ENCODE measurements around the gene ABL1. TPM values are rescaled to one million over a fixed set of nuclear protein-coding genes. Genes with fewer than 3 reads are reported as not detected.

ABL1 gene
- total RNA-seq, 1 experiment from 2014 or later, result 83.6 TPM

GRCh38 chr9:130871395-130872062 is 36.5 kb downstream of the ABL1 start:
- Histone ChIP-seq H3K9ac (ENCODE audit: extremely low read depth, insufficient read length, low read length) (no peak overlapping the region), H3K56ac (ENCODE audit: insufficient read length, low read depth, low read length) (no peak overlapping the region)

More at GRCh38 chr9:130871395-130872062, 36.5 kb downstream of the ABL1 start:
- H2BK5ac ChIP-seq (ENCODE audit: insufficient read length, low read length), result no peak overlapping the region
- DNase-seq, result no peak
- H3K4me1 Mint-ChIP-seq, result no peaks in the 10 kb centered on the region
- H3K4me3 Mint-ChIP-seq, result no peak overlapping the region
- no peak overlapping the region for H3K27ac ChIP-seq (ENCODE audit: insufficient read length, low read depth, low read length)
- H2BK20ac ChIP-seq (ENCODE audit: low read depth, low read length, poor library complexity, severe bottlenecking), result no peak overlapping the region
- peak overlapping the region in 1 of 3 experiments; percentile 79; a peak in 2 of 7 replicates for H3K27ac Mint-ChIP-seq
- H3T11ph ChIP-seq (ENCODE audit: low read length), result no peak overlapping the region
- H3K18ac ChIP-seq (ENCODE audit: insufficient read length, low read depth, low read length), result no peak overlapping the region
- H3K79me1 ChIP-seq (ENCODE audit: insufficient read depth, low read depth, low read length, poor library complexity, severe bottlenecking), result no peaks in the 10 kb centered on the region
- no peak overlapping the region for H2BK12ac ChIP-seq (ENCODE audit: insufficient read length, low read depth, low read length)
- H3K23me2 ChIP-seq (ENCODE audit: insufficient read length, low read depth, low read length, poor library complexity, severe bottlenecking), result no peaks in the 10 kb centered on the region
- no peaks in the 10 kb centered on the region for H3K79me2 ChIP-seq (ENCODE audit: insufficient read depth, low read length)
- no peak overlapping the region for H2BK120ac ChIP-seq (ENCODE audit: low read depth, low read length, poor library complexity, severe bottlenecking)
- no peak overlapping the region for H2BK15ac ChIP-seq (ENCODE audit: low read depth, low read length)
- no peaks in the 10 kb centered on the region for H3K4me1 ChIP-seq (ENCODE audit: insufficient read depth, low read length)
- no peak overlapping the region for H3K23ac ChIP-seq (ENCODE audit: insufficient read length, low read depth, low read length)
- no peaks in the 10 kb centered on the region for H3K27me3 ChIP-seq (ENCODE audit: insufficient read depth, low read length)
- H2AFZ ChIP-seq (ENCODE audit: low read length), result no peak overlapping the region
- H3K14ac ChIP-seq (ENCODE audit: insufficient read depth, low read length), result no peak overlapping the region
- no peaks in the 10 kb centered on the region for H3K9me3 ChIP-seq (ENCODE audit: control insufficient read depth, low read depth, low read length)
- no peaks in the 10 kb centered on the region for H3K9me3 Mint-ChIP-seq
- no peak overlapping the region for H4K91ac ChIP-seq (ENCODE audit: insufficient read length, low read depth, low read length)
- H2AK5ac ChIP-seq (ENCODE audit: insufficient read length, low read length), result no peak overlapping the region
- no CpG with 5 or more reads among the region's 10 CpGs for WGBS (ENCODE audit: extremely low coverage, insufficient read length, low lambda C conversion rate)
- no peaks in the 10 kb centered on the region for H4K20me1 ChIP-seq (ENCODE audit: control insufficient read depth, insufficient read depth, insufficient read length)
- no peak overlapping the region for H3K4ac ChIP-seq (ENCODE audit: low read depth, low read length)
- peaks cover 46 to 74% (median 72%) of the 10 kb centered on the region in 3 experiments; a peak in 6 of 7 replicates for H3K36me3 Mint-ChIP-seq (ENCODE audit: insufficient read depth in 1 of 3, low read depth in 3 of 3)
- no peak overlapping the region for H4K8ac ChIP-seq (replicated peaks; ENCODE audit: insufficient read length, low read depth, low read length)
- no peak overlapping the region for H3K4me2 ChIP-seq (ENCODE audit: insufficient read depth, insufficient read length, low read length)
- no peak overlapping the region for H4K5ac ChIP-seq (ENCODE audit: insufficient read length, low read depth, low read length)
- TF ChIP-seq, protein P1, sequence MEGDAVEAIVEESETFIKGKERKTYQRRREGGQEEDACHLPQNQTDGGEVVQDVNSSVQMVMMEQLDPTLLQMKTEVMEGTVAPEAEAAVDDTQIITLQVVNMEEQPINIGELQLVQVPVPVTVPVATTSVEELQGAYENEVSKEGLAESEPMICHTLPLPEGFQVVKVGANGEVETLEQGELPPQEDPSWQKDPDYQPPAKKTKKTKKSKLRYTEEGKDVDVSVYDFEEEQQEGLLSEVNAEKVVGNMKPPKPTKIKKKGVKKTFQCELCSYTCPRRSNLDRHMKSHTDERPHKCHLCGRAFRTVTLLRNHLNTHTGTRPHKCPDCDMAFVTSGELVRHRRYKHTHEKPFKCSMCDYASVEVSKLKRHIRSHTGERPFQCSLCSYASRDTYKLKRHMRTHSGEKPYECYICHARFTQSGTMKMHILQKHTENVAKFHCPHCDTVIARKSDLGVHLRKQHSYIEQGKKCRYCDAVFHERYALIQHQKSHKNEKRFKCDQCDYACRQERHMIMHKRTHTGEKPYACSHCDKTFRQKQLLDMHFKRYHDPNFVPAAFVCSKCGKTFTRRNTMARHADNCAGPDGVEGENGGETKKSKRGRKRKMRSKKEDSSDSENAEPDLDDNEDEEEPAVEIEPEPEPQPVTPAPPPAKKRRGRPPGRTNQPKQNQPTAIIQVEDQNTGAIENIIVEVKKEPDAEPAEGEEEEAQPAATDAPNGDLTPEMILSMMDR (conservative IDR thresholded peaks at IDR 0.05), result no peak
- no peaks in the 10 kb centered on the region for H3K27me3 Mint-ChIP-seq (ENCODE audit: low read depth)
